ENCODE measurements around the gene ANKRD31. TPM values are rescaled to one million over a fixed set of nuclear protein-coding genes. Genes with fewer than 3 reads are reported as not detected.

ANKRD31 gene
- polyA plus RNA-seq, 1 donor = 0.21 TPM

DNA sequence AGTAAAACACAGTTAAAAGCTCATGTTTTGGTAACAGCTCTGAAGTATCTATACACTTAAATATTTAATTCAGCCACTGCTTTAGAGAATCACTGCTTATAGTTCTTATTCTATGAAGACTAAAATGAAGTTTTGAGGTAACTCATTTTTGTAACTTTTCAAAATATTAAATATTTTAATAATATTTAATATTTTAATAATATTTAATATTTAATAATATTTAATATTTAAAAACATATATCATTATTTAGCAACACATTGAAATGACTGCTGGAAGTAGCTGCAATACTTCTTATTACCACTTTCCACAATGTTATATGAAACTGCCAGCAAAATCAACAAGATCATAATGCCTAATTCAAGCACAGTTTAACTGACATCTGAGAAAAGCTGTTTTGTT lies 165.6 kb downstream of the ANKRD31 start:
- Histone ChIP-seq H3K27me3 (ENCODE audit: control insufficient read depth, insufficient read depth, low read length) (no peaks in the 10 kb centered on the region), H3K36me3 (ENCODE audit: control insufficient read depth, insufficient read depth, low read length) (no peaks in the 10 kb centered on the region), H3K4me3 (ENCODE audit: low read length) (no peak overlapping the region), H3K4me1 (ENCODE audit: control insufficient read depth, insufficient read depth, low read length) (no peaks in the 10 kb centered on the region), H3K27ac (ENCODE audit: low read length) (no peak overlapping the region), H3K9me3 (ENCODE audit: control insufficient read depth, low read depth, low read length) (no peaks in the 10 kb centered on the region)
- no peak for DNase-seq

DNA sequence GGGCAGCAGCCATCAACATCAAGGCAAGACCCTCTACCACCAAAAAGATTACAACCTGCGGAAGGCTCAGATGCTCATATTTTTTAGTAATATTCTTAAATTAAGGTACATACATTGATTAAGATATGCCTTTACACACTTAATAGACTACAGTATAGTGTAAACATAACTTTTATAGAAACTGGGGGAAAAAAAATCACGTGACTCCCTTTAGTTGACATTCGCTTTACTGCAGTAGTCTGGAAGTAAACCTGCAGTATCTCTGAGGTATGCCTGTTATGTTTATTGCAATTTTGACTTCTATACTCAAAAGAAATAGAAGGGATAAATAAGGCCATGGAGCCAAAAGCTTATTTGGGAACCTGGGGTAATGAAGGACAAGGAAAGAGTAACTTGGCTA lies 169.2 kb downstream of the ANKRD31 start:
- Histone ChIP-seq H3K9me3 (ENCODE audit: control insufficient read depth, low read depth, low read length) (no peaks in the 10 kb centered on the region), H3K27ac (ENCODE audit: low read length) (no peak overlapping the region), H3K27me3 (ENCODE audit: control insufficient read depth, insufficient read depth, low read length) (no peaks in the 10 kb centered on the region), H3K36me3 (ENCODE audit: control insufficient read depth, insufficient read depth, low read length) (no peaks in the 10 kb centered on the region), H3K4me1 (ENCODE audit: control insufficient read depth, insufficient read depth, low read length) (no peaks in the 10 kb centered on the region), H3K4me3 (ENCODE audit: low read length) (no peak overlapping the region)
- 100% methylated on average over 1 of the region's 3 CpGs for WGBS (ENCODE audit: insufficient coverage, low lambda C conversion rate)
- no peak for DNase-seq

DNA sequence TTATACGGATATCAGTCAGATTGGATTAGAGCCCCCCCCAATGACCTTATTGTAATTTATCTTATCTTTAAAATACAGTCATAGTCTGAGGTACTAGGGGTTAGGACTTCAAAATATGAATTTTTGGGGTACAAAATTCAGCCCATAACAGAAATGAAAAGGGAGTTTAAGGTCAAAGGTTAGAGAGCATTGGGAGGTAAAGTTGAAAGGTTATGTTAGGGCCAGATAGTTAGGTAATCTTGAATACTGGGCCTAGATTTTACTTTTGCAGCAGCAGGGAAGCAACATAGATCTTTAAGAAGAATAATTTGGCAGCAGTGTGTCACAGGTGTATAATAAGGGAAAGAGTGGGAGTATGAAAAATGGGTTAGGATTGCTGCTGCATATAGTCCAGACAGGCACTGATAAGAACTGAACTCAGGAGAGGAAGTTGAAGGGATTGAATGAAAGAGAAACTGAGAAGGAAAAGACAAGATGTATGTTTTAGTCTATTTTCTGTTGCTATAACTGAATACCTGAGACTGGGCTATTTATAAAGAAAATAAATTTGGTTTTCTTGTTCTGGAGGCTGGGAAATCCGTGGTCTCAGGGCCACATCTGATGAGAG lies 173.7 kb downstream of the ANKRD31 start:
- no peak for DNase-seq
- Histone ChIP-seq H3K27ac (ENCODE audit: low read length) (no peak overlapping the region), H3K9me3 (ENCODE audit: control insufficient read depth, low read depth, low read length) (no peaks in the 10 kb centered on the region), H3K4me3 (ENCODE audit: low read length) (no peak overlapping the region), H3K36me3 (ENCODE audit: control insufficient read depth, insufficient read depth, low read length) (no peaks in the 10 kb centered on the region), H3K4me1 (ENCODE audit: control insufficient read depth, insufficient read depth, low read length) (no peaks in the 10 kb centered on the region), H3K27me3 (ENCODE audit: control insufficient read depth, insufficient read depth, low read length) (no peaks in the 10 kb centered on the region)
- WGBS (ENCODE audit: insufficient coverage, low lambda C conversion rate) = no CpG with 5 or more reads among the region's 2 CpGs

DNA sequence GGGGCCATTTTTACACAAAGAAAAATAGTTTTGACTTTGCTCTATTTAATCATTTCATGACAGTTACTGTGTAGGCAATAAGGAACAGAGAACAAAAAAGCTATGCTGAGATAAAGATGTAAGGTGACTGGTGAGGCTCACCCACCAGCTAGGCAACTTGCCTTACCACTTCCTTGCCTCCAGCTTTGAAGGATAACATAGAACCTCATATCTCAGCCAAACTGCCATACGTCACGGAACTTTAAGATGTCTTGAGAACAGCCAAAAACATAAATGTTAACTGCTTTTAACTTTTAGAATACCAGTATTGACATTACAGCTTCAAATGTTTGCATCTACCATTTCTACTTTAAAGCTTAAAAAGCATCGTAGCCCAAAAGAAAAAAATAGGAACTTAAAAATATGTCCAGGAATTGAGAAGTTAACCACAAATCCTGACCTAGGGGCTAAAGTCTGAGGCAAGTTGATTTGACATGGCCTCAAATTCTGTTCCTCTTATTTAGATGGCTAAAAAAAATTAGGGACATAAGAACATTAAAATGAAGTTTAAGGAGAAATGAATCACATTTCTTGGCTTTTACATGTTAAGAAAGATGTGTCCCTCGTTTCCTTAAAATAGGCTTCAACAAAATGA lies 176.6 kb downstream of the ANKRD31 start:
- Histone ChIP-seq H3K4me3 (ENCODE audit: low read length) (no peak overlapping the region), H3K4me1 (ENCODE audit: control insufficient read depth, insufficient read depth, low read length) (no peaks in the 10 kb centered on the region), H3K36me3 (ENCODE audit: control insufficient read depth, insufficient read depth, low read length) (no peaks in the 10 kb centered on the region), H3K27me3 (ENCODE audit: control insufficient read depth, insufficient read depth, low read length) (no peaks in the 10 kb centered on the region), H3K9me3 (ENCODE audit: control insufficient read depth, low read depth, low read length) (no peaks in the 10 kb centered on the region), H3K27ac (ENCODE audit: low read length) (no peak overlapping the region)
- 100% methylated on average over 1 of the region's 4 CpGs for WGBS (ENCODE audit: insufficient coverage, low lambda C conversion rate)
- DNase-seq = no peak

GRCh38 chr5:75058986-75059535 lies 177.6 kb downstream of the ANKRD31 start:
- Histone ChIP-seq H3K36me3 (ENCODE audit: control insufficient read depth, insufficient read depth, low read length) (no peaks in the 10 kb centered on the region), H3K4me3 (ENCODE audit: low read length) (no peak overlapping the region), H3K27ac (ENCODE audit: low read length) (no peak overlapping the region), H3K27me3 (ENCODE audit: control insufficient read depth, insufficient read depth, low read length) (no peaks in the 10 kb centered on the region), H3K4me1 (ENCODE audit: control insufficient read depth, insufficient read depth, low read length) (peaks cover 9% of the 10 kb centered on the region), H3K9me3 (ENCODE audit: control insufficient read depth, low read depth, low read length) (no peaks in the 10 kb centered on the region)
- WGBS (ENCODE audit: insufficient coverage, low lambda C conversion rate) = no CpG with 5 or more reads among the region's 3 CpGs
- no peak for DNase-seq

DNA sequence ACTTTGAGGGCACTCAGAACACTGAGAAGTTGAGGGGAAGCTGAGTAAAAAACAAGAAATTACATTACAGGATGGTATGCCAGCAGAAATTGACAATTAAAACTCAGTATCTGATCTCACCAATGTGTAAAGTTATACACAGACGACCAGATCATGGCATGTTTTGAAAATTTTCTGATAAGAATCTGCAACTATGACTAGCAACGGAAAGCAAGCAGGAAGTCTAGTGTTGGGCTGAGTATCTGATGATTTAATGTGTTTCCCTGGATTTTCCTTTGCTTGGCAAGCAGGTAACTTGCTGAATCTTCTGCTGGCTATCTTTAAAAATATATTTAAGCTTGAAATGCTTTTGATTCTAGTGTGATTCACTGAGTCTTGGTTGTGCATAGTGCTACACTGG lies 179.1 kb downstream of the ANKRD31 start:
- Histone ChIP-seq H3K36me3 (ENCODE audit: control insufficient read depth, insufficient read depth, low read length) (no peaks in the 10 kb centered on the region), H3K4me1 (ENCODE audit: control insufficient read depth, insufficient read depth, low read length) (peaks cover 9% of the 10 kb centered on the region), H3K27ac (ENCODE audit: low read length) (no peak overlapping the region), H3K27me3 (ENCODE audit: control insufficient read depth, insufficient read depth, low read length) (no peaks in the 10 kb centered on the region), H3K4me3 (ENCODE audit: low read length) (no peak overlapping the region), H3K9me3 (ENCODE audit: control insufficient read depth, low read depth, low read length) (no peaks in the 10 kb centered on the region)
- WGBS (ENCODE audit: insufficient coverage, low lambda C conversion rate) = 88% methylated on average over 1 of the region's 2 CpGs
- no peak for DNase-seq

DNA sequence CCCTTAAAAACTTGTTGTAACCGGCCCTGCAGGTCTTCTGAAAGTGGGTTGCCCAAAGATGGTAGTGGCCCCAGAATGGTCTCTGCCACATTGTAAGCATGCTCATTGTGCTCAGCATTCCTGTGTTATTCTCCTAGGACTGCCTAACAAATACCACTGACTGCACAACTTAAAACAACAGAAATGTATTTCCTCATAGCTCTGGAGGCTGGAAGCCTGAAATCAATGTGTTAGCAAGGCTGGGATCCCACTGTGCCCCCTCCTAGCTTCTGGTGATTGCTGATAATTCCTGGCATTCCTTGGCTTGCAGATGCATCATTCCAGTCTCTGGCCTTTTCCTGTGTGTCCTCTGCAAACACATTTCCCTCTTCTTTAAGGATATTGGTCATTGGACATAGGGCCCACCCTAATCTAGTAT lies 180.9 kb downstream of the ANKRD31 start:
- no peaks in the 10 kb centered on the region for H3K27me3 ChIP-seq (ENCODE audit: control insufficient read depth, insufficient read depth, low read length)
- no peak overlapping the region for H3K4me3 ChIP-seq (ENCODE audit: low read length)

GRCh38 chr5:75054134-75054930 lies 182.3 kb downstream of the ANKRD31 start:
- H3K36me3 ChIP-seq (ENCODE audit: control insufficient read depth, insufficient read depth, low read length) = peaks cover 3% of the 10 kb centered on the region
- peak in 1 of 2 donors; percentile 47 for DNase-seq
- H3K27me3 ChIP-seq (ENCODE audit: control insufficient read depth, insufficient read depth, low read length) = no peaks in the 10 kb centered on the region
- H3K27ac ChIP-seq (ENCODE audit: low read length) = peak overlapping the region; percentile 88
- no peaks in the 10 kb centered on the region for H3K9me3 ChIP-seq (ENCODE audit: control insufficient read depth, low read depth, low read length)
- 50% methylated on average over 1 of the region's 28 CpGs for WGBS (ENCODE audit: insufficient coverage, low lambda C conversion rate)
- peaks cover 30% of the 10 kb centered on the region for H3K4me1 ChIP-seq (ENCODE audit: control insufficient read depth, insufficient read depth, low read length)
- H3K4me3 ChIP-seq (ENCODE audit: low read length) = peak overlapping the region; percentile 74

More for the DNA sequence above, 180.9 kb downstream of the ANKRD31 start:
- Histone ChIP-seq H3K4me1 (ENCODE audit: control insufficient read depth, insufficient read depth, low read length) (peaks cover 16% of the 10 kb centered on the region), H3K36me3 (ENCODE audit: control insufficient read depth, insufficient read depth, low read length) (no peaks in the 10 kb centered on the region), H3K9me3 (ENCODE audit: control insufficient read depth, low read depth, low read length) (no peaks in the 10 kb centered on the region), H3K27ac (ENCODE audit: low read length) (no peak overlapping the region)
- WGBS (ENCODE audit: insufficient coverage, low lambda C conversion rate) = no CpG with 5 or more reads among the region's 1 CpG
- DNase-seq = no peak

- peak; percentile 83 to 92 for DNase-seq
- H3K27ac ChIP-seq (ENCODE audit: low read length) = peak overlapping the region; percentile 88
- peaks cover 33% of the 10 kb centered on the region for H3K4me1 ChIP-seq (ENCODE audit: control insufficient read depth, insufficient read depth, low read length)
- peaks cover 3% of the 10 kb centered on the region for H3K36me3 ChIP-seq (ENCODE audit: control insufficient read depth, insufficient read depth, low read length)
- H3K27me3 ChIP-seq (ENCODE audit: control insufficient read depth, insufficient read depth, low read length) = no peaks in the 10 kb centered on the region
- no CpG with 5 or more reads among the region's 95 CpGs for WGBS (ENCODE audit: insufficient coverage, low lambda C conversion rate)
- peak overlapping the region; percentile 74 for H3K4me3 ChIP-seq (ENCODE audit: low read length)
- no peaks in the 10 kb centered on the region for H3K9me3 ChIP-seq (ENCODE audit: control insufficient read depth, low read depth, low read length)
These were observed 183.2 kb downstream of the ANKRD31 start for GRCh38 chr5:75053304-75054133.

DNA sequence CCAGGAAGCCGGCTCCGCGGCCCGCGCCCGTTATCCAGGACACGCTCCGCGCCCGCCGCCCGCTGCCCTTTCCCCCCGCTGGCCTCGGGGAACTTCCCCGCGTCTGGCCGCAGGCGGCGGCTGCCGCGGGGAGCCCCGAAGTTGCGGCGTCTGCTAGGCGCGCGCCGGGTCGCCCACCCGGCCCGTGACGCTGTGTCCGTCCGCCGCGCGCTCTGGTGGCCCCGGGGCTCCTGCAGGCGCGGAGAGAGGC lies 183.7 kb downstream of the ANKRD31 start:
- Histone ChIP-seq H3K36me3 (ENCODE audit: control insufficient read depth, insufficient read depth, low read length) (peaks cover 3% of the 10 kb centered on the region), H3K27me3 (ENCODE audit: control insufficient read depth, insufficient read depth, low read length) (no peaks in the 10 kb centered on the region), H3K9me3 (ENCODE audit: control insufficient read depth, low read depth, low read length) (no peaks in the 10 kb centered on the region), H3K4me1 (ENCODE audit: control insufficient read depth, insufficient read depth, low read length) (peaks cover 36% of the 10 kb centered on the region), H3K27ac (ENCODE audit: low read length) (peak overlapping the region; percentile 88), H3K4me3 (ENCODE audit: low read length) (peak overlapping the region; percentile 74)
- no peak for DNase-seq
- no CpG with 5 or more reads among the region's 40 CpGs for WGBS (ENCODE audit: insufficient coverage, low lambda C conversion rate)
